Measurements from ENCODE around the gene CCDC183.
"Not testable (repeated sequence)": the region's sequence is repeated elsewhere in the genome, so short reads cannot be mapped to it uniquely, and the experiment has no call there.

CCDC183 gene

GRCh38 chr9:136835932-136836904, 40.1 kb downstream of the CCDC183 start:
- DNase-seq (ENCODE audit: low read depth): no peak
- TF ChIP-seq MAX (IDR thresholded peaks at IDR 0.05; ENCODE audit: low read depth, low read length) (no peak), POLR2A (IDR thresholded peaks at IDR 0.05; ENCODE audit: extremely low read depth, insufficient read length) (no peak), CTCF (IDR thresholded peaks at IDR 0.05; ENCODE audit: low read depth, low read length) (no peak)

GRCh38 chr9:136837146-136837855, 41.2 kb downstream of the CCDC183 start:
- TF ChIP-seq CTCF (IDR thresholded peaks at IDR 0.05; ENCODE audit: low read depth, low read length) (no peak), MAX (IDR thresholded peaks at IDR 0.05; ENCODE audit: low read depth, low read length) (no peak), MYC (IDR thresholded peaks at IDR 0.05; ENCODE audit: low read depth, low read length) (no peak), POLR2A (IDR thresholded peaks at IDR 0.05; ENCODE audit: extremely low read depth, insufficient read length) (no peak)
- no peak for DNase-seq (ENCODE audit: low read depth)
- no peak overlapping the region for H3K4me3 ChIP-seq (ENCODE audit: low read depth, low read length)

More at GRCh38 chr9:136835932-136836904, 40.1 kb downstream of the CCDC183 start:
- H3K4me3 ChIP-seq (ENCODE audit: low read depth, low read length): no peak overlapping the region

GRCh38 chr9:136837856-136838277, 41.7 kb downstream of the CCDC183 start:
- DNase-seq (ENCODE audit: low read depth); H3K4me3 ChIP-seq (ENCODE audit: low read depth, low read length): not testable (repeated sequence)

GRCh38 chr9:136838314-136839228, 42.4 kb downstream of the CCDC183 start:
- TF ChIP-seq MAX (IDR thresholded peaks at IDR 0.05; ENCODE audit: low read depth, low read length) (no peak), CTCF (IDR thresholded peaks at IDR 0.05; ENCODE audit: low read depth, low read length) (no peak)
- no peak for DNase-seq (ENCODE audit: low read depth)
- H3K4me3 ChIP-seq (ENCODE audit: low read depth, low read length): no peak overlapping the region

- DNase-seq (ENCODE audit: low read depth): no peak
- no peak overlapping the region for H3K4me3 ChIP-seq (ENCODE audit: low read depth, low read length)
- TF ChIP-seq POLR2A (IDR thresholded peaks at IDR 0.05; ENCODE audit: extremely low read depth, insufficient read length): no peak
- no peak for TF ChIP-seq MYC (IDR thresholded peaks at IDR 0.05; ENCODE audit: low read depth, low read length)
- no peak for TF ChIP-seq CTCF (IDR thresholded peaks at IDR 0.05; ENCODE audit: low read depth, low read length)
- TF ChIP-seq MAX (IDR thresholded peaks at IDR 0.05; ENCODE audit: low read depth, low read length): no peak
Measured at GRCh38 chr9:136839229-136840139, 43.3 kb downstream of the CCDC183 start.
